ENCODE results near the gene LIN9.

DNA sequence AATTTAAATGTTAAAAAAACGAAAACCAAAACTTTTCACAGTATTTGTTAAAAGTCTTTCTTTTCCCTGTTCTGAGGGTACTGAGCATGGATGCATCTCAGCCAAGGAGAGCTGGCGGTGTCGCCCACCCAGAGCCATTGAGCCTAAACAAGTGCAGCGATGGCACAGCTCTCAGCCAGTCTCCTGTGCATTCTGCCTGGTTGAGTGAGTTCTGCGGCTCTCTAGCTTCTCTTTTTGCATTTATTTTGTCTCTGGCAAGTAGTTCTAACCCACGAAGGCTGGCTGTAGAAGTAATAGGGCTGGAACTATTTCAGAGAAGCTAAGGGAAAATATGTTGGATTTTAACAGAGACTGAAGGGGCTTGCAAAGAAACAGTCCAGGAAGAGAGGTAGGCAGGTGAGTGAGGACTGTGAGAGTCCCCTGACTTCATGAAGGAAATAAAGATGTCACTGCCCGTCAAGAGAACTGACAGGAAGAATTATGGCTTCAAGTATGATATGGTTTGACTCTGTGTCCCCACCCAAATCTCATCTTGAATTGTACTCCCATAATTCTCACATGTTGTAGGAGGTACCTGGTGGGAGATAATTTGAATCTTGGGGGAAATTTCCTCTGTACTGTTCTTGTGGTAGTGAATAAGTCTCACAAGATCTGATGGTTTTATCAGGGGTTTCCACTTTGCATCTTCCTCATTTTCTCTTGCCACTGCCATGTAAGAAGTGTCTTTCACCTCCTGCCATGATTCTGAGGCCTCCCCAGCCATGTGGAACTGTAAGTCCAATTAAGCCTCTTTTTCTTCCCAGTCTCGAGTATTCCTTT is 35.7 kb upstream of the LIN9 start:
- TF ChIP-seq, protein P1, sequence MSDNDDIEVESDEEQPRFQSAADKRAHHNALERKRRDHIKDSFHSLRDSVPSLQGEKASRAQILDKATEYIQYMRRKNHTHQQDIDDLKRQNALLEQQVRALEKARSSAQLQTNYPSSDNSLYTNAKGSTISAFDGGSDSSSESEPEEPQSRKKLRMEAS (IDR thresholded peaks at IDR 0.05) = no peak
- TF ChIP-seq, protein P2, sequence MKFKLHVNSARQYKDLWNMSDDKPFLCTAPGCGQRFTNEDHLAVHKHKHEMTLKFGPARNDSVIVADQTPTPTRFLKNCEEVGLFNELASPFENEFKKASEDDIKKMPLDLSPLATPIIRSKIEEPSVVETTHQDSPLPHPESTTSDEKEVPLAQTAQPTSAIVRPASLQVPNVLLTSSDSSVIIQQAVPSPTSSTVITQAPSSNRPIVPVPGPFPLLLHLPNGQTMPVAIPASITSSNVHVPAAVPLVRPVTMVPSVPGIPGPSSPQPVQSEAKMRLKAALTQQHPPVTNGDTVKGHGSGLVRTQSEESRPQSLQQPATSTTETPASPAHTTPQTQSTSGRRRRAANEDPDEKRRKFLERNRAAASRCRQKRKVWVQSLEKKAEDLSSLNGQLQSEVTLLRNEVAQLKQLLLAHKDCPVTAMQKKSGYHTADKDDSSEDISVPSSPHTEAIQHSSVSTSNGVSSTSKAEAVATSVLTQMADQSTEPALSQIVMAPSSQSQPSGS (IDR thresholded peaks at IDR 0.05; ENCODE audit: low read length) = no peak
- TF ChIP-seq POLR2AphosphoS5 (IDR thresholded peaks at IDR 0.05; ENCODE audit: low read depth, low read length) (no peak), GABPA (IDR thresholded peaks at IDR 0.05; ENCODE audit: borderline replicate concordance, insufficient read depth, low read length) (no peak), SIX5 (IDR thresholded peaks at IDR 0.05; ENCODE audit: low read depth, low read length) (no peak), EZH2 (IDR thresholded peaks at IDR 0.05; ENCODE audit: low read depth, low read length, severe bottlenecking) (no peak), TBP (IDR thresholded peaks at IDR 0.05; ENCODE audit: low read depth, low read length) (no peak), TCF12 (IDR thresholded peaks at IDR 0.05; ENCODE audit: low read depth, low read length) (no peak), CEBPB (IDR thresholded peaks at IDR 0.05; ENCODE audit: low read depth, low read length) (no peak), CREB1 (IDR thresholded peaks at IDR 0.05) (no peak)
- TF ChIP-seq, protein P3, sequence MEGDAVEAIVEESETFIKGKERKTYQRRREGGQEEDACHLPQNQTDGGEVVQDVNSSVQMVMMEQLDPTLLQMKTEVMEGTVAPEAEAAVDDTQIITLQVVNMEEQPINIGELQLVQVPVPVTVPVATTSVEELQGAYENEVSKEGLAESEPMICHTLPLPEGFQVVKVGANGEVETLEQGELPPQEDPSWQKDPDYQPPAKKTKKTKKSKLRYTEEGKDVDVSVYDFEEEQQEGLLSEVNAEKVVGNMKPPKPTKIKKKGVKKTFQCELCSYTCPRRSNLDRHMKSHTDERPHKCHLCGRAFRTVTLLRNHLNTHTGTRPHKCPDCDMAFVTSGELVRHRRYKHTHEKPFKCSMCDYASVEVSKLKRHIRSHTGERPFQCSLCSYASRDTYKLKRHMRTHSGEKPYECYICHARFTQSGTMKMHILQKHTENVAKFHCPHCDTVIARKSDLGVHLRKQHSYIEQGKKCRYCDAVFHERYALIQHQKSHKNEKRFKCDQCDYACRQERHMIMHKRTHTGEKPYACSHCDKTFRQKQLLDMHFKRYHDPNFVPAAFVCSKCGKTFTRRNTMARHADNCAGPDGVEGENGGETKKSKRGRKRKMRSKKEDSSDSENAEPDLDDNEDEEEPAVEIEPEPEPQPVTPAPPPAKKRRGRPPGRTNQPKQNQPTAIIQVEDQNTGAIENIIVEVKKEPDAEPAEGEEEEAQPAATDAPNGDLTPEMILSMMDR (IDR thresholded peaks at IDR 0.05; ENCODE audit: control extremely low read depth in 1 of 3, insufficient read depth in 1 of 3, low read depth in 1 of 3, low read length in 3 of 3) = no peak

Measured in H1 (cell line).